Glomerular endothelial cell (primary cell): ENCODE measurements around the gene WAPL. TPM values are rescaled to one million over a fixed set of nuclear protein-coding genes. Genes with fewer than 3 reads are reported as not detected.
"Not testable (repeated sequence)": the region's sequence is repeated elsewhere in the genome, so short reads cannot be mapped to it uniquely, and the experiment has no call there.

ENCODE experiments used
- DNase-seq: peaks from one replicate; pipeline ENCODE4 v3.0.0-alpha.2; 2011; ENCODE audit warnings: low read depth, low spot score; ENCODE audit errors: extremely low read depth
- total RNA-seq: library from RNA; depleted of rRNA; stranded (reverse); fragments of >200 nt; gene quantifications from 2 replicates; pipeline ENCODE4 v1.2.3, GENCODE V29; 2015

Gene WAPL
- total RNA-seq, result 22.2 and 29.1 TPM in 2 replicates

- peak; percentile 20 for DNase-seq
These were observed at the start of gene WAPL for GRCh38 chr10:86521678-86522509. Gene WAPL (minus strand): TSS chr10:86521792. CDS start chr10:86518069, 3,723 bp downstream.

GRCh38 chr10:86569335-86569734 is 47.7 kb upstream of the WAPL start:
- DNase-seq, result no peak

- not testable (repeated sequence) for DNase-seq
These were observed 44.9 kb upstream of the WAPL start for GRCh38 chr10:86566518-86566917.

- DNase-seq, result not testable (repeated sequence)
These were observed 41.7 kb upstream of the WAPL start for GRCh38 chr10:86563338-86563737.

GRCh38 chr10:86558695-86559094 is 37.1 kb upstream of the WAPL start:
- not testable (repeated sequence) for DNase-seq

- DNase-seq, result no peak
These were observed 35.5 kb upstream of the WAPL start for GRCh38 chr10:86556933-86557649.

- DNase-seq, result no peak
These were observed 34.9 kb upstream of the WAPL start for GRCh38 chr10:86556532-86556931.

GRCh38 chr10:86553639-86554038 is 32.0 kb upstream of the WAPL start:
- no peak for DNase-seq

GRCh38 chr10:86553213-86553612 is 31.6 kb upstream of the WAPL start:
- DNase-seq, result no peak

GRCh38 chr10:86547296-86547695 is 25.7 kb upstream of the WAPL start:
- no peak for DNase-seq

GRCh38 chr10:86545101-86545500 is 23.5 kb upstream of the WAPL start:
- no peak for DNase-seq

GRCh38 chr10:86540016-86540415 is 18.4 kb upstream of the WAPL start:
- DNase-seq, result no peak

- DNase-seq, result no peak
These were observed 17.0 kb upstream of the WAPL start for GRCh38 chr10:86538547-86538946.

- DNase-seq, result not testable (repeated sequence)
These were observed 16.4 kb upstream of the WAPL start for GRCh38 chr10:86538040-86538439.

GRCh38 chr10:86536294-86536861 is 14.8 kb upstream of the WAPL start:
- DNase-seq, result no peak

- no peak for DNase-seq
These were observed 13.7 kb upstream of the WAPL start for GRCh38 chr10:86535132-86535882.

- no peak for DNase-seq
These were observed 11.7 kb upstream of the WAPL start for GRCh38 chr10:86533328-86533727.

GRCh38 chr10:86528736-86529135 is 7.1 kb upstream of the WAPL start:
- DNase-seq, result not testable (repeated sequence)

GRCh38 chr10:86526606-86527005 is 5.0 kb upstream of the WAPL start:
- no peak for DNase-seq

GRCh38 chr10:86525713-86526112 is 4.1 kb upstream of the WAPL start:
- not testable (repeated sequence) for DNase-seq
